B cell (primary cell): ENCODE measurements around the gene WEE2. TPM values are rescaled to one million over a fixed set of nuclear protein-coding genes. Genes with fewer than 3 reads are reported as not detected.

Source experiments
- ATAC-seq: fragments of 200-7000 bp; cut with Tn5 transposase; one replicate; pipeline ENCODE4 v1.10.0; 2021; ENCODE audit warnings: low read depth, mild to moderate bottlenecking, moderate number of reproducible peaks, moderate library complexity
- CTCF ChIA-PET: fragments of 350-600 bp; sonication (Branson Sonifier 250); formaldehyde crosslinking; loops from one replicate; lab custom pipeline; 2021; ENCODE audit warnings: antibody characterized with exemption, inconsistent platforms; lab: Charles Lee
- POLR2A ChIA-PET: fragments of 350-600 bp; sonication (Branson Sonifier 250); formaldehyde crosslinking; loops from one replicate; lab custom pipeline; 2021; ENCODE audit warnings: antibody characterized with exemption; lab: Charles Lee
- DNase-seq: peaks from one replicate; pipeline ENCODE4 v3.0.0; 2013
- H2AFZ ChIP-seq: 2 replicates; pipeline ENCODE4 v1.6.1; 2012; ENCODE audit warnings: mild to moderate bottlenecking, low read depth, low read length; ENCODE audit not compliant: insufficient read depth, poor library complexity, severe bottlenecking
- H3K27ac ChIP-seq, 2 donors: 1 replicate in 1 of 2; 2 replicates in 1 of 2; pipeline ENCODE4 v1.5.1; 2012 to 2013; ENCODE audit warnings: low read length in 2 of 2, mild to moderate bottlenecking in 2 of 2, moderate library complexity in 1 of 2
- H3K27me3 ChIP-seq, 4 experiments: fragments of 200-600 bp in 1 of 4; sonication (generic) in 1 of 4; replicated peaks in 1 of 4; 1 replicate in 2 of 4; 2 replicates in 2 of 4; pipeline versions ENCODE4 v1.6.1 to v1.7.0; 2013 to 2016; ENCODE audit warnings: low read length in 3 of 4, mild to moderate bottlenecking in 2 of 4, mixed read lengths in 1 of 4, moderate library complexity in 1 of 4; ENCODE audit not compliant: insufficient read depth in 4 of 4, control insufficient read depth in 3 of 4; ENCODE audit errors: control extremely low read depth in 1 of 4
- H3K36me3 ChIP-seq, 2 experiments: replicated peaks in 1 of 2; 1 replicate in 1 of 2; 2 replicates in 1 of 2; pipeline versions ENCODE4 v1.6.1 to v1.7.1; 2013; ENCODE audit warnings: low read length in 1 of 2; ENCODE audit not compliant: insufficient read depth in 2 of 2, control insufficient read depth in 1 of 2; ENCODE audit errors: control extremely low read depth in 1 of 2, extremely low read depth in 1 of 2
- H3K4me1 ChIP-seq, 2 donors: fragments of 200-600 bp in 1 of 2; sonication (generic) in 1 of 2; 1 replicate in 1 of 2; 2 replicates in 1 of 2; pipeline versions ENCODE4 v1.5.1 to v1.6.1; 2013 to 2017; ENCODE audit warnings: low read length in 2 of 2; ENCODE audit not compliant: control insufficient read depth in 2 of 2, insufficient read depth in 2 of 2
- H3K4me2 ChIP-seq: replicated peaks from 2 replicates; pipeline ENCODE3; 2012; ENCODE audit warnings: mild to moderate bottlenecking, low read depth, low read length; ENCODE audit not compliant: poor library complexity, severe bottlenecking
- H3K4me3 ChIP-seq, 5 experiments: fragments of 200-600 bp in 1 of 5; sonication (generic) in 1 of 5; 1 replicate in 3 of 5; 2 replicates in 2 of 5; pipeline versions ENCODE4 v1.5.1 to v1.7.0; 2011 to 2016; ENCODE audit warnings: low read length in 4 of 5, mild to moderate bottlenecking in 4 of 5, low read depth in 2 of 5, control low read depth in 1 of 5, moderate library complexity in 1 of 5; ENCODE audit not compliant: insufficient read depth in 1 of 5; ENCODE audit errors: control extremely low read depth in 1 of 5, extremely low read depth in 1 of 5
- H3K79me2 ChIP-seq: fragments of 200-600 bp; sonication (generic); one replicate; pipeline ENCODE4 v1.6.0; 2016; ENCODE audit warnings: low read length; ENCODE audit not compliant: control insufficient read depth, insufficient read depth
- H3K9ac ChIP-seq: fragments of 200-600 bp; sonication (generic); 2 replicates; pipeline ENCODE4 v1.6.1; 2017; ENCODE audit warnings: mild to moderate bottlenecking, low read length, moderate library complexity
- H3K9me3 ChIP-seq, 3 donors: one replicate each; pipeline versions ENCODE4 v1.6.1 to v1.7.1; 2013; ENCODE audit warnings: low read length in 2 of 3; ENCODE audit not compliant: control insufficient read depth in 2 of 3, insufficient read depth in 1 of 3; ENCODE audit errors: control extremely low read depth in 1 of 3
- H4K20me1 ChIP-seq: 2 replicates; pipeline ENCODE4 v1.6.0; 2012; ENCODE audit warnings: mild to moderate bottlenecking, low read length; ENCODE audit not compliant: insufficient read depth, control insufficient read depth, poor library complexity, severe bottlenecking
- H3K27ac Mint-ChIP-seq: one replicate; pipeline ENCODE4 v1.8.0; 2021; ENCODE audit warnings: mixed read lengths
- H3K27me3 Mint-ChIP-seq: one replicate; pipeline ENCODE4 v1.8.0; 2021; ENCODE audit warnings: mixed read lengths
- H3K4me1 Mint-ChIP-seq: one replicate; pipeline ENCODE4 v1.8.0; 2021; ENCODE audit warnings: mixed read lengths
- H3K4me3 Mint-ChIP-seq: one replicate; pipeline ENCODE4 v1.8.0; 2021; ENCODE audit warnings: mixed read lengths
- H3K9me3 Mint-ChIP-seq: one replicate; pipeline ENCODE4 v1.8.0; 2022; ENCODE audit warnings: mixed read lengths; ENCODE audit not compliant: insufficient read depth
- EZH2 ChIP-seq: IDR thresholded peaks from 2 replicates; pipeline ENCODE4 v1.6.1; 2012; ENCODE audit warnings: borderline replicate concordance, low read depth, mild to moderate bottlenecking, moderate library complexity, low read length; ENCODE audit not compliant: insufficient read depth, poor library complexity, severe bottlenecking
- WGBS: methylation state at CpG from one replicate; pipeline ENCODE4 v1.1.5; 2013; ENCODE audit warnings: missing lambda C conversion rate; ENCODE audit not compliant: insufficient coverage; 5-methylcytosine and 5-hydroxymethylcytosine counted together
- intact Hi-C: fragments of 100-400 bp; cut with micrococcal nuclease; formaldehyde crosslinking; loops from one replicate; pipeline ENCODE4 v1.10.0; 2022
- polyA plus RNA-seq: library from polyadenylated mRNA; depleted of rRNA; stranded (reverse); fragments of >200 nt; gene quantifications from 2 replicates; pipeline ENCODE4 v1.2.3, GENCODE V29; 2012
- total RNA-seq, 2 donors: library from RNA; stranded (reverse); fragments of 120-200 nt in 1 of 2; gene quantifications; 1 replicate in 1 of 2; 2 replicates in 1 of 2; pipeline versions ENCODE4 v1.2.3 to v1.2.4, GENCODE V29; 2013 to 2022
- TF ChIP-seq, protein P1 (sequence below): fragments of 200-600 bp; IDR thresholded peaks from one replicate; pipeline ENCODE4 v1.8.0; 2022; ENCODE audit warnings: antibody characterized with exemption, mild to moderate bottlenecking

Gene WEE2
- total and polyA plus RNA-seq, 2 donors (not counting 1 experiment from before 2014, with no cell fraction given) = not detected

DNA sequence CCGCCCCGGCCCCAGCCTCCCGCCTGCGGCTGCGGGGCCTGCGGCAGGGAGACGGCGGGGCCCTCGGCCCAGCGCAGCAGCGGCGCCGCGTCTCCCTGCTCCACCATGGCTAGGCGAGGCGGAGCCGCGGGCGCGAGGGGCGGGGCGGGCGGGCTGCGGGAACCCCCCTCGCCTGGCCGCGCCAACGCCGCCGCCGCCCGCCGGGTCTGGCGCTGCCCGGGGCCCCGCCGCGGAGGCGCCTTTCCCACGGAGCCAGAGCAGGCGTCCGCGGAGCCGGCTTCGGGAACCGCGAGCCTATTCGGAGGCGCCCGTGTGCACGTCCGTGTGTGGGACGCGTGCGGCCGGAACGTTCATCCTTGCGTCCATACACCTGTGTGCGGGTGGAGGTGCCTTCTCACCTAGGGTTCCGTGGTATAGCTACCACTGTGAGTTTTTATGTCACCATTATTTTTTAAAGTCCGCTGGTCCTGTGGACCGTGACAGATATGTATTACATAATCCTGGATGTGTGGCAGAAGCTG is 6.0 kb upstream of the WEE2 start, which contains the start of gene DENND11:
TSS of gene DENND11 (minus strand) at position 120 of the 521 bp plus-strand sequence. CDS start at position 107, 13 bp downstream.
- H3K27ac Mint-ChIP-seq = peak within 1 kb of the TSS; percentile 92
- peak within 1 kb of the TSS; percentile 89 for H3K4me3 Mint-ChIP-seq
- peak; percentile 68 for ATAC-seq
- H3K27ac ChIP-seq = peak within 1 kb of the TSS; percentile 70 to 94
- H3K79me2 ChIP-seq = peaks cover 53% of the 10 kb centered on the region
- H3K27me3 Mint-ChIP-seq = no peaks in the 10 kb centered on the region
- peaks cover 10% of the 10 kb centered on the region for H4K20me1 ChIP-seq
- POLR2A ChIA-PET = interaction anchor here (0.5 to 4.7 kb wide), 3 partner anchors 35 to 1225 kb away, joined by 4 to 21 read pairs (median 5); partner anchors contain the start of gene SSBP1
- peak within 1 kb of the TSS; percentile 54 to 80 (median 68) for H3K4me3 ChIP-seq
- peak; percentile 84 for DNase-seq
- peaks cover 34 to 38% of the 10 kb centered on the region in 2 donors for H3K4me1 ChIP-seq
- CTCF ChIA-PET = interaction anchor here (0.8 to 6.4 kb wide), 7 partner anchors 11 to 168 kb away, joined by 3 to 43 read pairs (median 4); partner anchors contain the start of gene SSBP1
- H3K27me3 ChIP-seq = no peaks in the 10 kb centered on the region
- peak within 1 kb of the TSS; percentile 79 for H3K9ac ChIP-seq
- intact Hi-C loops = loop anchor here (5.0 kb wide), 1 partner anchor 780 kb away; the partner anchor contains the start of gene BRAF
- peaks cover 50% of the 10 kb centered on the region for H3K4me1 Mint-ChIP-seq
- WGBS = under 1% methylated on average over 59 of the region's 62 CpGs
- H2AFZ ChIP-seq = peak within 1 kb of the TSS; percentile 86
- peak within 1 kb of the TSS; percentile 82 for H3K4me2 ChIP-seq
- no peak for TF ChIP-seq EZH2
- TF ChIP-seq, protein P1, sequence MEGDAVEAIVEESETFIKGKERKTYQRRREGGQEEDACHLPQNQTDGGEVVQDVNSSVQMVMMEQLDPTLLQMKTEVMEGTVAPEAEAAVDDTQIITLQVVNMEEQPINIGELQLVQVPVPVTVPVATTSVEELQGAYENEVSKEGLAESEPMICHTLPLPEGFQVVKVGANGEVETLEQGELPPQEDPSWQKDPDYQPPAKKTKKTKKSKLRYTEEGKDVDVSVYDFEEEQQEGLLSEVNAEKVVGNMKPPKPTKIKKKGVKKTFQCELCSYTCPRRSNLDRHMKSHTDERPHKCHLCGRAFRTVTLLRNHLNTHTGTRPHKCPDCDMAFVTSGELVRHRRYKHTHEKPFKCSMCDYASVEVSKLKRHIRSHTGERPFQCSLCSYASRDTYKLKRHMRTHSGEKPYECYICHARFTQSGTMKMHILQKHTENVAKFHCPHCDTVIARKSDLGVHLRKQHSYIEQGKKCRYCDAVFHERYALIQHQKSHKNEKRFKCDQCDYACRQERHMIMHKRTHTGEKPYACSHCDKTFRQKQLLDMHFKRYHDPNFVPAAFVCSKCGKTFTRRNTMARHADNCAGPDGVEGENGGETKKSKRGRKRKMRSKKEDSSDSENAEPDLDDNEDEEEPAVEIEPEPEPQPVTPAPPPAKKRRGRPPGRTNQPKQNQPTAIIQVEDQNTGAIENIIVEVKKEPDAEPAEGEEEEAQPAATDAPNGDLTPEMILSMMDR = no peak
- H3K36me3 ChIP-seq = no peaks in the 10 kb centered on the region
- no peaks in the 10 kb centered on the region for H3K9me3 Mint-ChIP-seq
- H3K9me3 ChIP-seq = no peaks in the 10 kb centered on the region

DNA sequence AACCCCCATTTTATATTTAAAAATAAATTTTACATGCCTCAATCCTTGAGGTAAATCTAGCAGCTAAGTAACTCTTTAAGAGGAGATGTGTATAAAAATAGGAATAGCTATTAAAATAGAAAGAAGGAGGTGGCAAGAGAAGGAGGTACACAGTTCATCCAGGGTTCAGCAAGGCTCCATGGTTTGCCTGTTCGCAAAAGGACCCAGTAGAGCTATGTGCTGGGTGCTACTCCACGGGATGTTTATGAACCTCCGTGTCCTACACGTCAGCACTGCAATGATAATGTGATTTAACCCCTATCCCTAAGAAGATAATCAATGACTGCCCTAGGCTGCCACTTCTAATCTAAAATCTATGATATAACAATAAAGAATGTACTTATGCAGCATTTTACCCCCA is 5.3 kb upstream of the WEE2 start:
- Histone ChIP-seq H3K4me2 (peak overlapping the region; percentile 80), H3K27ac (peak overlapping the region in 1 of 2 donors; percentile 94), H3K36me3 (no peaks in the 10 kb centered on the region), H3K79me2 (peaks cover 45% of the 10 kb centered on the region), H3K9me3 (no peaks in the 10 kb centered on the region), H3K4me3 (peak overlapping the region in 1 of 5 experiments; percentile 80), H2AFZ (peak overlapping the region; percentile 86), H3K4me1 (peaks cover 32 to 37% of the 10 kb centered on the region in 2 donors), H3K27me3 (no peaks in the 10 kb centered on the region), H4K20me1 (peaks cover 8% of the 10 kb centered on the region), H3K9ac (peak overlapping the region; percentile 79)
- no peak for DNase-seq
- ChIA-PET CTCF (interaction anchor here (0.8 to 6.4 kb wide), 6 partner anchors 10 to 54 kb away, joined by 3 to 43 read pairs (median 4); partner anchors contain the start of gene SSBP1), POLR2A (interaction anchor here (0.7 to 4.7 kb wide), 3 partner anchors 21 to 36 kb away, joined by 3 to 21 read pairs (median 4); partner anchors contain the start of gene SSBP1)
- TF ChIP-seq, protein P1 = no peak
- no peak for TF ChIP-seq EZH2
- 100% methylated on average over 1 of the region's 4 CpGs for WGBS
- H3K27ac Mint-ChIP-seq = no peak overlapping the region
- intact Hi-C loops = loop anchor here (5.0 kb wide), 1 partner anchor 781 kb away; the partner anchor contains the start of gene BRAF
- peak overlapping the region; percentile 89 for H3K4me3 Mint-ChIP-seq
- no peak for ATAC-seq
- H3K27me3 Mint-ChIP-seq = peaks cover 4% of the 10 kb centered on the region
- H3K9me3 Mint-ChIP-seq = no peaks in the 10 kb centered on the region
- H3K4me1 Mint-ChIP-seq = peaks cover 42% of the 10 kb centered on the region
